Smooth muscle cell (in vitro differentiated cells): ENCODE data around the gene ROR1. TPM values are rescaled to one million over a fixed set of nuclear protein-coding genes. Genes with fewer than 3 reads are reported as not detected.

Experiments
- DNase-seq: peaks from one replicate; lab custom pipeline; 2025; ENCODE audit not compliant: unreplicated experiment; lab: John Stamatoyannopoulos, UW
- H2AFZ ChIP-seq: fragments of 200-600 bp; sonication (generic); 2 replicates; pipeline ENCODE4 v1.6.0; 2016; ENCODE audit warnings: antibody characterized with exemption, low read depth, mild to moderate bottlenecking
- H3F3A ChIP-seq: fragments of 200-600 bp; sonication (generic); 2 replicates; pipeline ENCODE4 v1.6.0; 2017; ENCODE audit warnings: antibody characterized with exemption, low read depth
- H3K27ac ChIP-seq: fragments of 200-600 bp; sonication (generic); 2 replicates; pipeline ENCODE4 v1.5.1; 2016; ENCODE audit warnings: low read depth, mild to moderate bottlenecking
- H3K27me3 ChIP-seq: fragments of 200-600 bp; sonication (generic); 2 replicates; pipeline ENCODE4 v1.6.1; 2016; ENCODE audit warnings: low read depth, mild to moderate bottlenecking
- H3K36me3 ChIP-seq: fragments of 200-600 bp; sonication (generic); 2 replicates; pipeline ENCODE4 v1.5.1; 2016; ENCODE audit warnings: low read depth
- H3K4me1 ChIP-seq: fragments of 200-600 bp; sonication (generic); 2 replicates; pipeline ENCODE4 v1.5.1; 2016; ENCODE audit warnings: low read depth
- H3K4me2 ChIP-seq: fragments of 200-600 bp; sonication (generic); 2 replicates; pipeline ENCODE4 v1.6.0; 2016; ENCODE audit warnings: mild to moderate bottlenecking
- H3K4me3 ChIP-seq: fragments of 200-600 bp; sonication (generic); 2 replicates; pipeline ENCODE4 v1.5.1; 2016; ENCODE audit warnings: mild to moderate bottlenecking
- H3K79me2 ChIP-seq: fragments of 200-600 bp; sonication (generic); 2 replicates; pipeline ENCODE4 v1.6.0; 2016; ENCODE audit warnings: low read depth, mild to moderate bottlenecking
- H3K9ac ChIP-seq: fragments of 200-600 bp; sonication (generic); 2 replicates; pipeline ENCODE4 v1.6.0; 2016; ENCODE audit warnings: low read depth
- H3K9me3 ChIP-seq: fragments of 200-600 bp; sonication (generic); replicated peaks from 2 replicates; pipeline ENCODE4 v1.5.1; 2016; ENCODE audit warnings: low read depth
- H4K20me1 ChIP-seq: fragments of 200-600 bp; sonication (generic); 2 replicates; pipeline ENCODE4 v1.6.0; 2016; ENCODE audit warnings: low read depth
- CTCF ChIP-seq: fragments of 200-600 bp; sonication (generic); IDR thresholded peaks from 2 replicates; pipeline ENCODE4 v1.5.1; 2017; ENCODE audit warnings: borderline replicate concordance, mild to moderate bottlenecking, antibody characterized with exemption; ENCODE audit not compliant: insufficient read depth, poor library complexity, severe bottlenecking
- WGBS: methylation state at CpG from one replicate; pipeline ENCODE4 v1.1.7; 2016; ENCODE audit warnings: low lambda C conversion rate; 5-methylcytosine and 5-hydroxymethylcytosine counted together
- polyA plus RNA-seq: library from polyadenylated mRNA; unstranded; fragments of >200 nt; fragmentation: Nextera tagmentation; extraction: Ambion mirVana; gene quantifications from 2 replicates; pipeline ENCODE4 v1.2.1, GENCODE V29; 2016
- total RNA-seq: library from RNA; depleted of rRNA; stranded (reverse); fragments of >200 nt; gene quantifications from 2 replicates; pipeline ENCODE4 v1.2.3, GENCODE V29; 2014

ROR1 gene
- total and polyA plus RNA-seq, 2 experiments from 2014 or later: 3.3 to 7.2 TPM

- TF ChIP-seq CTCF: no peak
- no peak overlapping the region for H3K9ac ChIP-seq
- no peak overlapping the region for H3K4me2 ChIP-seq
- H3K36me3 ChIP-seq: no peaks in the 10 kb centered on the region
- H4K20me1 ChIP-seq: no peaks in the 10 kb centered on the region
- H3F3A ChIP-seq: no peaks in the 10 kb centered on the region
- no peak for DNase-seq
- no peak overlapping the region for H3K27ac ChIP-seq
- H3K4me3 ChIP-seq: no peak overlapping the region
- no peaks in the 10 kb centered on the region for H3K4me1 ChIP-seq
- no peaks in the 10 kb centered on the region for H3K79me2 ChIP-seq
- no peak overlapping the region for H2AFZ ChIP-seq
- H3K27me3 ChIP-seq: peaks cover 6% of the 10 kb centered on the region
- H3K9me3 ChIP-seq: no peaks in the 10 kb centered on the region
Observed at GRCh38 chr1:64051796-64052195, 278.0 kb downstream of the ROR1 start.

GRCh38 chr1:64052777-64053176 is 279.0 kb downstream of the ROR1 start:
- no peak overlapping the region for H3K9ac ChIP-seq
- no peaks in the 10 kb centered on the region for H3K9me3 ChIP-seq
- no peak for TF ChIP-seq CTCF
- H3K4me1 ChIP-seq: no peaks in the 10 kb centered on the region
- H3K27me3 ChIP-seq: peaks cover 2% of the 10 kb centered on the region
- no peaks in the 10 kb centered on the region for H3K36me3 ChIP-seq
- H3K4me2 ChIP-seq: no peak overlapping the region
- H3K79me2 ChIP-seq: no peaks in the 10 kb centered on the region
- no peak overlapping the region for H3K4me3 ChIP-seq
- no peak overlapping the region for H3K27ac ChIP-seq
- 68% methylated on average over 1 of the region's 1 CpG for WGBS
- DNase-seq: no peak
- no peaks in the 10 kb centered on the region for H3F3A ChIP-seq
- no peaks in the 10 kb centered on the region for H4K20me1 ChIP-seq
- H2AFZ ChIP-seq: no peak overlapping the region

GRCh38 chr1:64055310-64055709 is 281.5 kb downstream of the ROR1 start:
- H4K20me1 ChIP-seq: no peaks in the 10 kb centered on the region
- no peak for TF ChIP-seq CTCF
- H2AFZ ChIP-seq: no peak overlapping the region
- no peaks in the 10 kb centered on the region for H3F3A ChIP-seq
- WGBS: 97% methylated on average over 2 of the region's 2 CpGs
- H3K4me3 ChIP-seq: no peak overlapping the region
- H3K36me3 ChIP-seq: no peaks in the 10 kb centered on the region
- DNase-seq: no peak
- no peaks in the 10 kb centered on the region for H3K9me3 ChIP-seq
- no peak overlapping the region for H3K27ac ChIP-seq
- no peak overlapping the region for H3K4me2 ChIP-seq
- H3K9ac ChIP-seq: no peak overlapping the region
- H3K79me2 ChIP-seq: no peaks in the 10 kb centered on the region
- no peaks in the 10 kb centered on the region for H3K4me1 ChIP-seq
- H3K27me3 ChIP-seq: no peaks in the 10 kb centered on the region

GRCh38 chr1:64059556-64059955 is 285.7 kb downstream of the ROR1 start:
- no peak for TF ChIP-seq CTCF
- DNase-seq: no peak
- no peak overlapping the region for H3K4me3 ChIP-seq
- H3K4me1 ChIP-seq: peaks cover 8% of the 10 kb centered on the region
- no peaks in the 10 kb centered on the region for H3K9me3 ChIP-seq
- H2AFZ ChIP-seq: no peak overlapping the region
- no peaks in the 10 kb centered on the region for H3F3A ChIP-seq
- no peak overlapping the region for H3K9ac ChIP-seq
- no peak overlapping the region for H3K4me2 ChIP-seq
- 94% methylated on average over 4 of the region's 4 CpGs for WGBS
- no peaks in the 10 kb centered on the region for H3K27me3 ChIP-seq
- H3K36me3 ChIP-seq: no peaks in the 10 kb centered on the region
- no peaks in the 10 kb centered on the region for H4K20me1 ChIP-seq
- no peak overlapping the region for H3K27ac ChIP-seq
- H3K79me2 ChIP-seq: no peaks in the 10 kb centered on the region
